CD4-positive, alpha-beta T cell treated with Interleukin-17A for 4 hours (primary cell): Measurements from ENCODE around the gene ORC1.

Experiments
- DNase-seq: peaks from one replicate; pipeline ENCODE4 v3.0.0-alpha.2; 2020; ENCODE audit warnings: mixed read lengths

Gene ORC1

DNA sequence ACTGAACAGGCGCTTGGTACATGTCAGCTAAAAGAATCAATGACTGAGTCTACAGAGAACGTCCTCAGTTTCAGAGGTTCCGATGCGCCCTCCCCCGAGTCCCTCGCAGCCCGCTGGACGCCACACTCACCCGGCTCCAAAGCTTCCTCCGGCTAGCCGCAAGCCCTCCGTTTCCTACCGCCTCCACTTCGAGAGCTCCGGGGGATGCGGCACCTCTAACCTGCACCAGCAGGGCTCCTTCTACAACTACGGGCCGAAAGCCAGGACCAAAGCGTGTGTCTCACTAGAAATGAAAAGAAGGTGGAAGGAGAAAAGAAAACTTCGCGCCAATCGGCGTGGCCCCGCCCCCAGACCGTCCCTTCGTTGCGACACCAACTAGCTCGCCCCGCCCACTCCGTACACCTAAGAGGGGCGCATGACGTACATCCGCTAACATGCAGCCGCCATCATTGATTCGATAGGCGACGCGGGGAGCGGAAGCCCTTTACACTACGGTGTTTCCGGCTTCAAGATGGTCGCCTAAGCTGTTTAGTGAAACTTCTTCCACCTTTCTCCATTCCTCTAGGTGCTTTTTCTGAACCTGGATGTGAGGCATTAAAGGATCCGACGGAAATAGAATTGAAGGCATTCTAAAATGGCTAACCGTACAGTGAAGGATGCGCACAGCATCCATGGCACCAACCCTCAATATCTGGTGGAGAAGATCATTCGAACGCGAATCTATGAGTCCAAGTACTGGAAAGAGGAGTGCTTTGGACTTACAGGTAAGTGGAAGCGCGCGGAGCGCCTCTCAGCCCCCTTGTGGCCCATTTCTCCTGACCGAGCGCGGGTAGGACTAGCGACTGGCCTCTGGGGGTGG, at the start of gene ORC1, which contains the start of gene PRPF38A:
TSS of gene ORC1 (minus strand) at position 308 of the 859 bp plus-strand sequence. CDS start 2,200 bp downstream, outside the sequence.
TSS of gene PRPF38A (plus strand) at position 487 of the 859 bp plus-strand sequence. CDS start at position 635, 148 bp downstream.
- DNase-seq: peak; percentile 99

GRCh38 chr1:52444463-52444862, 40.2 kb upstream of the ORC1 start:
- DNase-seq: no peak

GRCh38 chr1:52439976-52440375, 35.8 kb upstream of the ORC1 start:
- DNase-seq: no peak

GRCh38 chr1:52436817-52437216, 32.6 kb upstream of the ORC1 start:
- no peak for DNase-seq

DNA sequence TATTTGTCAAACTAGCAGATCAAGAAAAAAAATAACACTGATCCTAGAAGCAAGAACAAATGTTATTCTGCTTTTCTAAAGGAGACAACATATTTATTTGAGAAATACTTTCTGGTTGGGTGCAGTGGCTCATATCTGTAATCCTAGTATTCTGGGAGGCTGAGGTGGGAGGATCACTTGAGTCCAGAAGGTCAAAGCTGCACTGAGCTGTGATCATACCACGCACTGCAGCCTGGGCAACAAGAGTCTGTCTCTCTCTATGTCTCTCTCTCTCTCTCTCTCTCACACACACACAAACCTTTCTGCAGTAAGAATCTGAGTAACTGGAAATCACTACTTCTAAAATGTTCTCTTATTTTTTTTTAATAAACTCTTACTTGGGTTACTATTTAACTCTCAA, 31.4 kb upstream of the ORC1 start:
- DNase-seq: no peak

DNA sequence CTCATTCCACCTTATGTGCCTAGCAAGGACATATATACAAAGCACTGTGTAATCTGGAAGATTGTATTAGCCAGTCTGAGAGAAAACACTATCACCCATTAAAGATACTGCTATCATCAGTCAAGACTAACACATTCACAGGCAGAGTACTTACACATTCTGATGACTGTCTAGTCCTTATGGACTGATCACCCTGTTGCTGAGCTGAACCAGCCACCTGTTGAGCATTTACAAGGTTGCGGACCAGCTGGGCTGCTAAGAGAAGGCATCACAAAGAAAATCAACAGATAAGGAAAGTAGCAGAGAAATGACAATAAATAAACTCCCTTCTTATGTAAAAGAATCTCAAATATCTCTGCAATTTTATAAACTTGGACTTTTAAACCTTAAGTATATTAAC, 31.0 kb upstream of the ORC1 start:
- no peak for DNase-seq

DNA sequence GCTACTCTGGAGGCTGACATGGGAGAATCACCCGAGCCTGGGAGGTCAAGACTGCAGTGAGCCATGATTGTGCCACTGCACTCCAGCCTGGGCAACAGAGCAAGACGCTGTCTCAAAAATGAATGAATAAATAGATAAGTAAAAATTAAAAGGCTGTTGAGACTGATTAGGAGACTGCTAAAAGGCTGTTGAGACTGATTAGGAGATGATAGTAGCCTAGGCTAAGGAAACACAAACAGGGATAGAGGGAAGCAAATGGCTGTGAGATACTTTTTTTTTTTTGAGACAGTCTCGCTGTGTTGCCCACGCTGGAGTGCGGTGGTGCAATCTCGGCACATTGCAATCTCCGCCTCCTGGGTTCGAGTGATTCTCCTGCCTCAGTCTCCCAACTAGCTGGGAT, 28.6 kb upstream of the ORC1 start:
- DNase-seq: no peak

- DNase-seq: no peak
Measured at GRCh38 chr1:52427152-52427551, 22.9 kb upstream of the ORC1 start.

DNA sequence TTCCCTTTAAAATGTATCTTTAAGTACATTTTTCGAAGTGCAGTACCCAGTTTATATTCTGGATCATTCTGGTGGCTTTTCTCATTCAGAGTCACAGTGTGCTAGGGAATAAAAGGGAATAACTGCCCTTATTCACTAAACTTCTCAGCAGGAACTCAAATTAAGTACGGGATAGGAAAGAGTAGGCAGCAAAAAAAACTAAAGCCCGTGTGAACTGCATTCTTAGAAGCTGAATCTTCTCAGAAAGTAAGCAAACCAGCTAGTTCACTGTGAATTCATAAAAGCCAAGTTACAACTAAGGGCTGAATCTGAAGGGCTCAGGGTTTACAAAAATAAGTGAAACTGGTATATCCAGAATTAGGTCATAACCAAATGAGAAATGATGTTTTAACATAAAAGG, 22.1 kb upstream of the ORC1 start:
- no peak for DNase-seq

GRCh38 chr1:52424813-52425212, 20.6 kb upstream of the ORC1 start:
- no peak for DNase-seq

DNA sequence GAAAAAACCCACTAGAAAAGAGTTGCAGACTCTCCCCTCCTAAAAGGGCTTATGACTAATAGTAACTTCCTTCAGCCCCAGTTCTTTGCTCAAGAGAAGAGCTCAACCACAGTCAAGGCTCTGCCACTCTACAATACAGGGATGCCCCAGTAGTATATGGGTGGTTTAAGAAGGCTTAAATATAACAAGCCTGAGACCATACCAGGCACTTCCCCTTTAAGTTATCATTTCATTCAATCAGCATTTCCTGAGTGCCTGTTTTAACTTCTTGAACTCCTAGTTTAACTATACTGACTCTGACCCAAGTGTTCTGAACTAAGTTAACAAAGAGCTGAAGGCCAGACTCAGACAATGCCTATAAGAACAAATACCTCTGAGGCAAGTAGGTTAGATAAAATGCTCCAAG, 20.0 kb upstream of the ORC1 start:
- peak; percentile 60 for DNase-seq

DNA sequence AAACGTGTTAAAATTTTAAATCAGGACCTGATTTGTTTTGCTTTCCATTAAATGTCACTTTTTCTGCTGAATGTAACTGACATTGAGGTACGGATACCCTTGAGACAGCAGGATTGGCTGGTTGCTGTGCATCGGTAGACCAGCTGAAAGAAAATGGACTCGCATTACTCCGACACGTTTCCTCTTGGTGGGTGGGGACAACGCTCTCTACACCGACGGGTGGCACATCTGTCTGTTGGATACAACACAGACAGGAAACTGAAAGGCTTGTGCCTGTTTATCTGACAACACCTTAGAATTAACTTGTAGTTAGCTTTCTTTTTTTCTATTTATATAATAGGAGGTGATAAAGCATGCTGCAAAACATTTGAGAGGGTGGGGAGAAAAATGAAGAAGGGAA, 19.5 kb upstream of the ORC1 start:
- DNase-seq: peak; percentile 81

- no peak for DNase-seq
Measured at GRCh38 chr1:52423055-52423454, 18.8 kb upstream of the ORC1 start.

- no peak for DNase-seq
Measured at GRCh38 chr1:52420713-52421112, 16.5 kb upstream of the ORC1 start.

DNA sequence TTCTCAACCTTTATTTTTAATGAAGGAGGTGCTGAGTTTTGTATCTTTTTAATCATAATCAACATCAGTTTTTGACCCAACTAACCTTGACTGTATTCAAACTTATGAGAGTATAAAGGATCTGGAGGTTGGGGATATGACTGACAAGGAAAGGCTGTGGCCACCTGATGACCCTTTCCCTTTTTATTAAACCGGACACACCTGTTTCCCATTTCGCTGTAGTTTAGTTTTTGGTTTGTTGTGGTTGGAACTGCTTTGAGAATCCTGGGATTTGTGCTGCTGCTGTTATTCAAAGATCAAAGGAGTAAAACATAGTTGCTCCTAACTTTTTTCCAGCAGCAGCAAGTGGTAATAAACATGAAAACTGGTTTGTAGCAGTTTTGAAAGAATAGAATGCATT, 12.6 kb upstream of the ORC1 start:
- no peak for DNase-seq

GRCh38 chr1:52414942-52415341, 10.7 kb upstream of the ORC1 start:
- no peak for DNase-seq

GRCh38 chr1:52413410-52413989, 9.3 kb upstream of the ORC1 start:
- no peak for DNase-seq

- DNase-seq: no peak
Measured at GRCh38 chr1:52404975-52405338, 734 bp upstream of the ORC1 start.

DNA sequence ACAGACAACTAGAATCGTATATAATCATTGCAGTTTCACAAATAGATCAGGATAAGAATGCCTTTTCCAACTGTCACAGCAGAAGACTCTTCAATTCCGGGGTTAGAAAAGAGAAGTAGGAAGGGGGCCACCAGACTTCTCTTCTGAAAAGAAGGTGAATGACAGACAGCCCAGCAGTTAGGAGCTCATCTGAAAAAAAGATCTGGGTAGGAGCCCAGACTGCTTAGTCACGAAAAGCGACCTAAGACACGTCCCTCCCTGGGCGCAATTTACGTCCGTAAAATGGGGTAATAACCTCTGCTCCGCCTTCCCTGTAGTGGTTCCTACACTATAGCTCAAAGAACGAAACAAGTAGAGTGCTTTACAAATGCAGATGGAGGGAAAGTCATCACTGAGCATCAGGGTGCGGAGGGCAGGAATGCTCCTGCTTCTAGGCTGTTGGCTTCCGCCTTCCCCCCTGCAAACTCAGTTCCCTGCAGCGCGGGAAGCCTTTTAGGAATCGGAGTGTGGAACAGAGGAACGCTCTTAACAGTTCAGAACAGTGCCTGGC, 582 bp downstream of the ORC1 start:
- peak; percentile 49 for DNase-seq

GRCh38 chr1:52402860-52403240, 1.4 kb downstream of the ORC1 start:
- DNase-seq: no peak

- DNase-seq: no peak
Measured at GRCh38 chr1:52400131-52400530, 4.1 kb downstream of the ORC1 start.

DNA sequence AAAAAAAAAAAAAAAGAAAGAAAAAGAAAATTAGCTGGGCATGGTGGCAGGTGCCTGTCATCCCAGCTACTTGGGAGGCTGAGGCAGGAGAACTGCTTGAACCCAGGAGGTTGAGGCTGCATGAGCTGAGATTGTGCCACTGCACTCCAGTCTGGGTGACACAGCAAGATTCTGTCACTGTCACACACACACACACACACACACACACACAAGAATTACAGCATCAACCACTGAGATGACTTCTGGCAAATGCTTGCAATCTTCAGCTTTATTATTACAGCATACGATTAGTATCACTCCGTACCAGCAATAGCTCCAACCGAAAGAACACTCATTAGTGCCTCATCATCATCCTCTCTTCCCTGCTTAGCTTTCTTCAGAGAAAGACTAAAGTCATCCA, 4.6 kb downstream of the ORC1 start:
- DNase-seq: no peak

DNA sequence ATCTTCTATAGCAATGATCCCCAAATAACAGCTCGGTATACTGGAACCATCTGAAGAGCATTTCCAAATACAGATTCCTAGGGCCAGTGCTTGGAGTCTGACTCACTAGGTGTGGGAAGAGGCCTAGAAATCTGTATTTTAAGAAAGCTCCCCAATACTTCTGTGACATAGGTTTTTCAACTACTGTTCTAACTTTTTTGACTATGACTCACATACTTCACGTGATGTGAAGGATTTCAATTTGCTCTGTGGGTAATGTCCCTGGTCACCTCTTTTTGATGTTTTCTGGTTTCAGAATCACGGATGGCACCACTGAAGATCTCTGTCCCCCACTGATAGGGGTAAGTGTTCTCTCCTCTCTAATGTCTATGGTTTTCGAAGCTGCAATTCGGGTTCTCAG, 11.0 kb downstream of the ORC1 start:
- DNase-seq: no peak

- DNase-seq: no peak
Measured at GRCh38 chr1:52386458-52386857, 17.8 kb downstream of the ORC1 start.
